Right lobe of liver (tissue), 4 donors: ENCODE measurements around the gene CDH13.

Source experiments
- POLR2A ChIP-seq: fragments of 450-650 bp; IDR thresholded peaks from one replicate; pipeline ENCODE4 v1.6.1; 2017; ENCODE audit warnings: antibody characterized with exemption, mild to moderate bottlenecking
- TF ChIP-seq, protein P1 (sequence below), 4 donors: fragments of 200-600 bp in 3 of 4; fragments of 450-650 bp in 1 of 4; IDR thresholded peaks; one replicate each; pipeline versions ENCODE4 v1.5.1 to v1.8.0; 2016 to 2022; ENCODE audit warnings: antibody characterized with exemption in 4 of 4, mild to moderate bottlenecking in 2 of 4
- donor health status: DM: no; HTN: no; CAD: no.
- donor health status: DM: no; HTN: no; CAD: no.
- donor health status: DM: no; HTN: yes; CAD: no.

GRCh38 chr16:83742124-83742899 is 1115.5 kb downstream of the CDH13 start:
- TF ChIP-seq, protein P1, sequence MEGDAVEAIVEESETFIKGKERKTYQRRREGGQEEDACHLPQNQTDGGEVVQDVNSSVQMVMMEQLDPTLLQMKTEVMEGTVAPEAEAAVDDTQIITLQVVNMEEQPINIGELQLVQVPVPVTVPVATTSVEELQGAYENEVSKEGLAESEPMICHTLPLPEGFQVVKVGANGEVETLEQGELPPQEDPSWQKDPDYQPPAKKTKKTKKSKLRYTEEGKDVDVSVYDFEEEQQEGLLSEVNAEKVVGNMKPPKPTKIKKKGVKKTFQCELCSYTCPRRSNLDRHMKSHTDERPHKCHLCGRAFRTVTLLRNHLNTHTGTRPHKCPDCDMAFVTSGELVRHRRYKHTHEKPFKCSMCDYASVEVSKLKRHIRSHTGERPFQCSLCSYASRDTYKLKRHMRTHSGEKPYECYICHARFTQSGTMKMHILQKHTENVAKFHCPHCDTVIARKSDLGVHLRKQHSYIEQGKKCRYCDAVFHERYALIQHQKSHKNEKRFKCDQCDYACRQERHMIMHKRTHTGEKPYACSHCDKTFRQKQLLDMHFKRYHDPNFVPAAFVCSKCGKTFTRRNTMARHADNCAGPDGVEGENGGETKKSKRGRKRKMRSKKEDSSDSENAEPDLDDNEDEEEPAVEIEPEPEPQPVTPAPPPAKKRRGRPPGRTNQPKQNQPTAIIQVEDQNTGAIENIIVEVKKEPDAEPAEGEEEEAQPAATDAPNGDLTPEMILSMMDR (IDR thresholded peaks at IDR 0.05): no peak
- TF ChIP-seq POLR2A: no peak
